Measurements from ENCODE around the gene TMEM132E. TPM values are rescaled to one million over a fixed set of nuclear protein-coding genes. Genes with fewer than 3 reads are reported as not detected.
A peak's percentile ranks its signal among the peaks of the same experiment; 100 is the strongest.

The TMEM132E gene
- total RNA-seq, 1 donor: not detected

DNA sequence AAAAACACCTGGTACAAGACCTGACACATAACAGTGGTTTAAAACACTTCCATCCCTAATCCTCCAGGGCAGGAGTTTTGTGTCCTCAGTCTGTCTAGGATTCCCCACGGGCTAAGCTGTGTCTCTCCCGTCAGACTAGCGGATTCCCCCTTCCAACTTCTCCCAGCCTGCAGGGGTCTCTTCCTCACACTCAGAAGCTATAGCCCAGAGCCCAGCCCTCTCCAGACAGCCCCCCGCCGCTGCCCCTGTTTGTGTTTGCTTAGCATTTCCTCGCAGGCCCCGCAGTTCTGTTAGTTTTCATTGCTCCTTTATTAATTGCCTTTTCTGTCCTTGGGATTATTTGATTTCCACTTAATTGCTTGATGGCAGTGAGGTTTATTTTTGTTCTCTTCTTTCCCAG lies 91.2 kb downstream of the TMEM132E start:
- H3K4me2 ChIP-seq (ENCODE audit: insufficient read depth, low read length): no peak overlapping the region
- H3K9me3 ChIP-seq (ENCODE audit: low read depth, low read length): no peaks in the 10 kb centered on the region
- TF ChIP-seq, protein P1, sequence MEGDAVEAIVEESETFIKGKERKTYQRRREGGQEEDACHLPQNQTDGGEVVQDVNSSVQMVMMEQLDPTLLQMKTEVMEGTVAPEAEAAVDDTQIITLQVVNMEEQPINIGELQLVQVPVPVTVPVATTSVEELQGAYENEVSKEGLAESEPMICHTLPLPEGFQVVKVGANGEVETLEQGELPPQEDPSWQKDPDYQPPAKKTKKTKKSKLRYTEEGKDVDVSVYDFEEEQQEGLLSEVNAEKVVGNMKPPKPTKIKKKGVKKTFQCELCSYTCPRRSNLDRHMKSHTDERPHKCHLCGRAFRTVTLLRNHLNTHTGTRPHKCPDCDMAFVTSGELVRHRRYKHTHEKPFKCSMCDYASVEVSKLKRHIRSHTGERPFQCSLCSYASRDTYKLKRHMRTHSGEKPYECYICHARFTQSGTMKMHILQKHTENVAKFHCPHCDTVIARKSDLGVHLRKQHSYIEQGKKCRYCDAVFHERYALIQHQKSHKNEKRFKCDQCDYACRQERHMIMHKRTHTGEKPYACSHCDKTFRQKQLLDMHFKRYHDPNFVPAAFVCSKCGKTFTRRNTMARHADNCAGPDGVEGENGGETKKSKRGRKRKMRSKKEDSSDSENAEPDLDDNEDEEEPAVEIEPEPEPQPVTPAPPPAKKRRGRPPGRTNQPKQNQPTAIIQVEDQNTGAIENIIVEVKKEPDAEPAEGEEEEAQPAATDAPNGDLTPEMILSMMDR (IDR thresholded peaks at IDR 0.05; ENCODE audit: extremely low read depth, low read depth, low read length): no peak
- no peaks in the 10 kb centered on the region for H3K4me1 ChIP-seq (ENCODE audit: insufficient read depth, low read length)
- H3K79me2 ChIP-seq (ENCODE audit: insufficient read depth, low read length): no peaks in the 10 kb centered on the region
- no peak overlapping the region for H2AFZ ChIP-seq (ENCODE audit: low read length)
- no peak overlapping the region for H3K27ac ChIP-seq (ENCODE audit: low read depth, low read length)
- no peak for DNase-seq (ENCODE audit: insufficient read length, low spot score, missing footprints)
- H3K27me3 ChIP-seq (ENCODE audit: insufficient read depth, low read length): peaks cover 4% of the 10 kb centered on the region
- H3K36me3 ChIP-seq (ENCODE audit: insufficient read depth, low read length): no peaks in the 10 kb centered on the region
- no peak overlapping the region for H3K4me3 ChIP-seq (ENCODE audit: insufficient read depth, low read length)
- H4K20me1 ChIP-seq (ENCODE audit: insufficient read depth, low read length): no peaks in the 10 kb centered on the region

DNA sequence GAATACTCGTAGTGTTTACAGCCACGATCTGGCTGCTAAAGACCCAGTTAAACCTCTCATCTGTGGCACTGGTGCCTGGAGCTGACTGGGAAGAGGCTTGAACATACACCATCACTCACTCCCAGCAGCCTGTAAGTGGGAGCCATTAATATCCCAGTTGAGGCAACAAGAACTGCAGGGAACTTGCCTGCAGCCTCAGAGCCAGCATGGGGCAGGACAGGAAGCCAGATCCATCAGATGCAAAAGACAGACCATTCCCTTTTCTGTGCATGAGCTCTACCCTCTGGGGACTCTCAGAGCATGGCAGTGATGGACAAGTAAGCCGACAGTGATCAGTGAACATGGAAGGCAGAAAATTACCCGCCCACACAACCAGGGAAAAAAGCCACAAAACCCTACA lies 91.8 kb downstream of the TMEM132E start:
- Histone ChIP-seq H3K4me3 (ENCODE audit: insufficient read depth, low read length) (no peak overlapping the region), H3K4me1 (ENCODE audit: insufficient read depth, low read length) (no peaks in the 10 kb centered on the region), H2AFZ (ENCODE audit: low read length) (no peak overlapping the region), H3K27ac (ENCODE audit: low read depth, low read length) (no peak overlapping the region), H3K79me2 (ENCODE audit: insufficient read depth, low read length) (no peaks in the 10 kb centered on the region), H3K36me3 (ENCODE audit: insufficient read depth, low read length) (no peaks in the 10 kb centered on the region), H3K4me2 (ENCODE audit: insufficient read depth, low read length) (no peak overlapping the region), H3K27me3 (ENCODE audit: insufficient read depth, low read length) (peaks cover 3% of the 10 kb centered on the region), H3K9me3 (ENCODE audit: low read depth, low read length) (no peaks in the 10 kb centered on the region), H4K20me1 (ENCODE audit: insufficient read depth, low read length) (no peaks in the 10 kb centered on the region)
- no peak for DNase-seq (ENCODE audit: insufficient read length, low spot score, missing footprints)
- TF ChIP-seq, protein P1 (IDR thresholded peaks at IDR 0.05; ENCODE audit: extremely low read depth, low read depth, low read length): no peak

DNA sequence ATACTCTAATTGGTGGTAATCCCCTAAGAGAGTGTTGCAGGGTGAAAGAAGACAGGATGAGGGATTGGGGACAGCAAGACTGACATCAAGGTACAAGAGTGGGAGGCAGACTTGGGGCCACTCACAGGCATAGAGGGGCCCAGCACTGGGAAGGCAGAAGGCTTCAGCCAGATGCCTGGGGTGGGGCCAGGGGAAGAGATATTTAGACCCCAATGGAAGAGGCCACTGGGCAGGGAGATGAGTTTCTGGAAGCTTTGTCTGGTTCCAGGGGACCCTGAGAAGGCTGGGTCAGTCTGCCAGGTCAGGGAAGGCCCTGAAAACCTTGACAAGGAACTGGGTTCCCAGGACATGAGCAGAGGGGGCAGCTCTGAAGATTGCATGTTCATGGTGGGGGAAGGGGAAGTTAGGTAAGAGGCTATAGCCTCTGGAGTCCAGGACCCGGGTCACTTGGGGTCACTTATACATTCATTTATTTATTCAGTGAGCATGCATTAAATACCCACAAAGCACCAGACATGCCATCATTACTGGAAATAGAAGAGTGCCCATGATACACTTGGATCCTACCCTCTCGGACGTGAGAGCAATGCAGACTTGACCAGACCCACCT lies 92.9 kb downstream of the TMEM132E start:
- Histone ChIP-seq H3K27ac (ENCODE audit: low read depth, low read length) (no peak overlapping the region), H3K4me3 (ENCODE audit: insufficient read depth, low read length) (no peak overlapping the region), H3K79me2 (ENCODE audit: insufficient read depth, low read length) (no peaks in the 10 kb centered on the region), H3K36me3 (ENCODE audit: insufficient read depth, low read length) (no peaks in the 10 kb centered on the region), H4K20me1 (ENCODE audit: insufficient read depth, low read length) (no peaks in the 10 kb centered on the region), H3K27me3 (ENCODE audit: insufficient read depth, low read length) (no peaks in the 10 kb centered on the region), H2AFZ (ENCODE audit: low read length) (no peak overlapping the region), H3K9me3 (ENCODE audit: low read depth, low read length) (no peaks in the 10 kb centered on the region), H3K4me1 (ENCODE audit: insufficient read depth, low read length) (no peaks in the 10 kb centered on the region), H3K4me2 (ENCODE audit: insufficient read depth, low read length) (no peak overlapping the region)
- DNase-seq (ENCODE audit: insufficient read length, low spot score, missing footprints): peak; percentile 51
- TF ChIP-seq, protein P1 (IDR thresholded peaks at IDR 0.05; ENCODE audit: extremely low read depth, low read depth, low read length): no peak

DNA sequence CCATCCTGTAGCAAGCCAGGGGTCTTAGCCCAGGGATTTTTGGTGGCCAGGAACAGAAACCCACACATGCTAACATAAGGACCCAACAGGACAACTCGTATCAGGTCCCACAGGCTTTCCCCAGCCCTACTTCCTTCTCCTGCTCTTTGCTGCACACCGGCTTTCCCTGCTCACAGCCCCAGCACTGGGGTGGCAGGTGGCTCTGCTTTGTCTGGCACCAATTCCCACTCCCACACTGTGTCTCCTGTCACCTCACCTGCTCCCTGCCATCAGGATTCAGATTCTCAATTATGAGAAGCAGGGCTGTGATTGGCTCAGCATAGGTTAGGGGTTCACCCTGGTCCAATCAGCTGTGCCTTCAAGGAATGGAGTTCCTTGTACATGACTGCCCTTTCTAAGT lies 94.1 kb downstream of the TMEM132E start:
- H3K4me3 ChIP-seq (ENCODE audit: insufficient read depth, low read length): no peak overlapping the region
- H3K36me3 ChIP-seq (ENCODE audit: insufficient read depth, low read length): no peaks in the 10 kb centered on the region
- H3K79me2 ChIP-seq (ENCODE audit: insufficient read depth, low read length): no peaks in the 10 kb centered on the region
- no peaks in the 10 kb centered on the region for H3K27me3 ChIP-seq (ENCODE audit: insufficient read depth, low read length)
- TF ChIP-seq, protein P1 (IDR thresholded peaks at IDR 0.05; ENCODE audit: extremely low read depth, low read depth, low read length): no peak
- H3K9me3 ChIP-seq (ENCODE audit: low read depth, low read length): no peaks in the 10 kb centered on the region
- no peaks in the 10 kb centered on the region for H4K20me1 ChIP-seq (ENCODE audit: insufficient read depth, low read length)
- no peak overlapping the region for H2AFZ ChIP-seq (ENCODE audit: low read length)
- DNase-seq (ENCODE audit: insufficient read length, low spot score, missing footprints): no peak
- no peaks in the 10 kb centered on the region for H3K4me1 ChIP-seq (ENCODE audit: insufficient read depth, low read length)
- H3K27ac ChIP-seq (ENCODE audit: low read depth, low read length): no peak overlapping the region
- H3K4me2 ChIP-seq (ENCODE audit: insufficient read depth, low read length): no peak overlapping the region
